Subcutaneous adipose tissue (tissue), 4 donors: ENCODE results near the gene EVA1C. TPM values are rescaled to one million over a fixed set of nuclear protein-coding genes. Genes with fewer than 3 reads are reported as not detected.

Source experiments
- total RNA-seq, 4 donors: library from RNA; depleted of rRNA; stranded (reverse); fragments of >200 nt; gene quantifications; one replicate each; pipeline ENCODE4 v1.1.0, GENCODE V29; 2016
- TF ChIP-seq, protein P1 (sequence below): fragments of 450-650 bp; IDR thresholded peaks from one replicate; pipeline ENCODE4 v1.5.1; 2016; ENCODE audit warnings: low read depth, mild to moderate bottlenecking, control low read depth, antibody characterized with exemption, moderate library complexity

The EVA1C gene
- total RNA-seq, 4 donors from 2014 or later = 20.1 to 56.1 (median 32.9) TPM

- TF ChIP-seq, protein P1, sequence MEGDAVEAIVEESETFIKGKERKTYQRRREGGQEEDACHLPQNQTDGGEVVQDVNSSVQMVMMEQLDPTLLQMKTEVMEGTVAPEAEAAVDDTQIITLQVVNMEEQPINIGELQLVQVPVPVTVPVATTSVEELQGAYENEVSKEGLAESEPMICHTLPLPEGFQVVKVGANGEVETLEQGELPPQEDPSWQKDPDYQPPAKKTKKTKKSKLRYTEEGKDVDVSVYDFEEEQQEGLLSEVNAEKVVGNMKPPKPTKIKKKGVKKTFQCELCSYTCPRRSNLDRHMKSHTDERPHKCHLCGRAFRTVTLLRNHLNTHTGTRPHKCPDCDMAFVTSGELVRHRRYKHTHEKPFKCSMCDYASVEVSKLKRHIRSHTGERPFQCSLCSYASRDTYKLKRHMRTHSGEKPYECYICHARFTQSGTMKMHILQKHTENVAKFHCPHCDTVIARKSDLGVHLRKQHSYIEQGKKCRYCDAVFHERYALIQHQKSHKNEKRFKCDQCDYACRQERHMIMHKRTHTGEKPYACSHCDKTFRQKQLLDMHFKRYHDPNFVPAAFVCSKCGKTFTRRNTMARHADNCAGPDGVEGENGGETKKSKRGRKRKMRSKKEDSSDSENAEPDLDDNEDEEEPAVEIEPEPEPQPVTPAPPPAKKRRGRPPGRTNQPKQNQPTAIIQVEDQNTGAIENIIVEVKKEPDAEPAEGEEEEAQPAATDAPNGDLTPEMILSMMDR = no peak
Measured at GRCh38 chr21:32370998-32371766, 41.3 kb upstream of the EVA1C start.

DNA sequence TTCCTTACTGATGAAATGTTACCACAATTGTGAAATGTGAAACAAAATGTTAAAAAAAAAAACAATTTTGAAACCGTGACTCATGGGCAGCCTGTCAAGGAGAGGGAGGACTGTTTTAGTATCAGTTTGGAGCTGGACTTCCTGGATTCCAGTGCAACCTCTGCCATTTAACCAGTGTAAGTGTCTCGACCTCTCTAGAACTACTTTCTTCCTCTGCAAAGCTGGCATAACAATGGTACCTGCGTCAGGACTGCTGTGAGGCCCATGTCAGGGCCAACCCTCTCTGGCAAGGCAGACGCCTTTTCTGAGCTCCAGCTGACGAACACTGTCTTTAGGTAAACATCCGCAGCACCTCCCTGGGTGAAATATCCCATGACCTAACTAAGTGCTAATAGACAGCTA is 40.6 kb upstream of the EVA1C start:
- TF ChIP-seq, protein P1 = no peak

DNA sequence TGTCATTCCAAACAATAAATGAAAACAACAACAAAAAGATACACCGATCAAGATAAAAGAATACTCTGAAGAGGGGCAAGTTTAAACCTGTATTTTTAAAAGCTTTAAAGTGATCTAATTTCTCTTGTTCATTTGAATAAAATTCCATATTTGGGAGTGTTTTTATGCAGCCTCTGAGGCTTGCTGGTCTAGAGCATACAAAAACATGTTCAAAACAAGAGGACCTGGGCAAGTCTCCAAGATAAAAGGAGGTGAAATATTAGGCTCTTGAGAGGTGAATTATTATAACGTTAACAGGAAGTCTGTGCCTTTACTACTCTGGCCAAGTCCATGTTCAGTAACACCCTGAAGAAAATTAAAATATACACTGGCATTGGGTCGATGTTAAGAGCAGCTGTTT is 39.8 kb upstream of the EVA1C start:
- TF ChIP-seq, protein P1 = no peak

DNA sequence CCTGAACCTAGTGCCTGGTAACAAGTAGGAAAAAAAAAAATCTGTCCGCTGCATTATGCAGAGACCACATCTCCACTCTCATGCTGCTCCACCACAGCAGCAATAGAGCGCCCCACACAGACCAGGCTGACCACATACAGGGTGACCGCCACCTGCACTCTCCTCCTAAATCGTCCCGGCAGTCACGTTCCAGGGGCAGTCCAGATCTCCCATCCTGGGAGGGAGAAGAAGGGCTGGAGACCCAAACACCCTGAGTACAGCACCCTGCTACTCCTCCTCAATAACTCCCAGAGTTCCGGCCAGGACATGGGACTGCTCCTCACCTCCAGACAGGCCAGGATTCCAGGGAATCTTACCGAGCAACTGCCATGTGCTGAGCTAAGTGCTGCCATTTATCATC is 35.0 kb upstream of the EVA1C start:
- TF ChIP-seq, protein P1 = no peak

DNA sequence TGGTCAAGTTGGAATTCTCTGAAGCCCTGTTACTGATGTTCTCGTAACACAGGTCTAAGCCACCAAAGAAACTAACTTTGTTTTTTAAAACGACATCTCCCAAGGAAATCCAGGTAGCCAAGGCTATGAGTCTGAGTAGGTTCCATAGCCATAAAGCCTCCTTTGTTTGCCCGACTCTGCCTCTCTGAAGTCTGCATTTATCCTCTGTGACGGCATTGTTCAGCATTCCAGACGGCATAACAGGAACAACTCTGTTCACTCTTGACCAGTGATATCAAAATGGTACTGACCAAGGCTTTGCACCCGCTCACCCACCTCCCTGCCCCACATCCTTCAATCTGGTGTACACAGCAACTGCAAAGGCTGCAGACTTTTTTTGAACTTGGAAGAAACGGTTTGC is 34.5 kb upstream of the EVA1C start:
- TF ChIP-seq, protein P1 = no peak

DNA sequence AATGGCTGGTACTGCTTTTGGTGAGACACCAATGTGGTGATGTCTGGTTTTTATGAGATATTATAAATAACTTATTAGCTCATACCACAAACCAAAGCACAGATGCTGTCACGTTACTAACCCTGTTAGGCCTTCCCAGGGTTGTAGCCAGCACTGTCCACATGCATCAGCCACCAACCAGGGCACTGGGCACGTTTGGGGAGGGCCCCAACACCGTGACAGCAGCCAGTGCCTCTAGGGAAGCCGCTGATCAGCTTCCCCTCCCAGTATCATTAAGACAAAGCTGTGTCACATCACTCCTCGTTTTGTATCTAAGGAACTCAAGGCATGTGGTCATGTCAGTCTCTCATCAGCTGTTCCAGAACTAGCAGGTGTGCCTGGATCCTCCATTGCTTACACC is 33.5 kb upstream of the EVA1C start:
- TF ChIP-seq, protein P1 = no peak

- TF ChIP-seq, protein P1 = no peak
Measured at GRCh38 chr21:32380940-32381339, 31.6 kb upstream of the EVA1C start.
